GM12878 (cell line): ENCODE results near the gene PLXNC1. TPM values are rescaled to one million over a fixed set of nuclear protein-coding genes. Genes with fewer than 3 reads are reported as not detected.
A peak's percentile ranks its signal among the peaks of the same experiment; 100 is the strongest.

Experiments used
- ATF2 ChIP-seq: IDR thresholded peaks from 2 replicates; pipeline ENCODE4 v1.6.1; 2012; ENCODE audit warnings: low read length, inconsistent platforms
- ATF7 ChIP-seq: fragments of 450-650 bp; IDR thresholded peaks from 2 replicates; pipeline ENCODE4 v1.6.1; 2016; ENCODE audit warnings: low read depth, mild to moderate bottlenecking
- CREB1 ChIP-seq: IDR thresholded peaks from 2 replicates; pipeline ENCODE4 v1.6.1; 2012; ENCODE audit warnings: low read depth, mild to moderate bottlenecking, inconsistent platforms
- EGR1 ChIP-seq, 2 experiments: IDR thresholded peaks; 1 replicate in 1 of 2; 2 replicates in 1 of 2; pipeline ENCODE4 v1.6.1; 2011 to 2012; ENCODE audit warnings: low read depth in 2 of 2, low read length in 2 of 2, borderline replicate concordance in 1 of 2, mild to moderate bottlenecking in 1 of 2, moderate library complexity in 1 of 2
- EP300 ChIP-seq, 2 experiments: fragments of 150-350 bp in 1 of 2; IDR thresholded peaks; 2 replicates each; pipeline ENCODE4 v1.6.1; 2011 to 2012; ENCODE audit warnings: low read depth in 2 of 2, low read length in 2 of 2, borderline replicate concordance in 1 of 2, improper control_type of control experiment in 1 of 2, inconsistent platforms in 1 of 2; ENCODE audit not compliant: control insufficient read depth in 1 of 2
- HDAC2 ChIP-seq: fragments of 200-600 bp; sonication (generic); IDR thresholded peaks from 2 replicates; pipeline ENCODE4 v1.6.1; 2017
- IKZF1 ChIP-seq: fragments of 450-650 bp; conservative IDR thresholded peaks from 2 replicates; pipeline ENCODE4 v1.6.1; 2017; ENCODE audit warnings: antibody characterized with exemption, mild to moderate bottlenecking
- IRF4 ChIP-seq: IDR thresholded peaks from 2 replicates; pipeline ENCODE4 v1.6.1; 2011; ENCODE audit warnings: low read depth, low read length
- JUND ChIP-seq: IDR thresholded peaks from 2 replicates; pipeline ENCODE4 v1.6.1; 2012; ENCODE audit warnings: low read depth, mild to moderate bottlenecking, low read length, improper control_type of control experiment, moderate library complexity
- KAT2A ChIP-seq: conservative IDR thresholded peaks from 2 replicates; pipeline ENCODE4 v1.6.1; 2011; ENCODE audit warnings: low read depth, low read length; ENCODE audit not compliant: control insufficient read depth
- MTA2 ChIP-seq: fragments of 450-650 bp; IDR thresholded peaks from 2 replicates; pipeline ENCODE4 v1.6.1; 2016; ENCODE audit warnings: low read depth, mild to moderate bottlenecking, moderate library complexity
- NKRF ChIP-seq: fragments of 450-650 bp; conservative IDR thresholded peaks from 2 replicates; pipeline ENCODE4 v1.6.1; 2017; ENCODE audit warnings: mild to moderate bottlenecking, moderate library complexity
- SKIL ChIP-seq: fragments of 450-650 bp; IDR thresholded peaks from 2 replicates; pipeline ENCODE4 v1.6.1; 2017; ENCODE audit warnings: mild to moderate bottlenecking, low read depth, inconsistent platforms; ENCODE audit not compliant: poor library complexity, severe bottlenecking
- SMARCA5 ChIP-seq: fragments of 450-650 bp; IDR thresholded peaks from 2 replicates; pipeline ENCODE4 v1.6.1; 2017; ENCODE audit warnings: mild to moderate bottlenecking
- TCF12 ChIP-seq: IDR thresholded peaks from 2 replicates; pipeline ENCODE4 v1.6.1; 2011; ENCODE audit warnings: low read depth, mild to moderate bottlenecking, low read length
- ZNF207 ChIP-seq: fragments of 450-650 bp; IDR thresholded peaks from 2 replicates; pipeline ENCODE4 v1.6.1; 2014; ENCODE audit warnings: antibody characterized with exemption, mild to moderate bottlenecking, borderline replicate concordance
- ZNF592 ChIP-seq: fragments of 450-650 bp; IDR thresholded peaks from 2 replicates; pipeline ENCODE4 v1.6.1; 2017; ENCODE audit warnings: mild to moderate bottlenecking, moderate library complexity
- ZSCAN29 ChIP-seq: fragments of 450-650 bp; IDR thresholded peaks from 2 replicates; pipeline ENCODE4 v1.6.1; 2017; ENCODE audit warnings: mild to moderate bottlenecking, moderate library complexity
- polyA plus RNA-seq, 11 experiments: library from polyadenylated mRNA; depleted of rRNA in 4 of 11; unstranded in 6 of 11; stranded (reverse) in 5 of 11; fragments of >200 nt; fragmentation: Nextera tagmentation in 4 of 11; fragmentation: Illumina TruSeq in 1 of 11; extraction: Ambion mirVana in 4 of 11; extraction: Trizol in 1 of 11; gene quantifications; 1 replicate in 1 of 11; 2 replicates in 10 of 11; pipeline versions ENCODE4 v1.2.1 to v1.2.3, GENCODE V29; 2011 to 2016; ENCODE audit warnings: inconsistent platforms in 2 of 11, missing spikeins in 2 of 11, low read depth in 1 of 11
- total RNA-seq, 4 experiments: library from RNA; depleted of rRNA in 3 of 4; stranded (reverse); fragments of >200 nt in 3 of 4; fragmentation: Illumina TruSeq in 1 of 4; extraction: Trizol in 1 of 4; gene quantifications; 2 replicates each; pipeline versions ENCODE4 v1.2.1 to v1.2.3, GENCODE V29; 2013 to 2021
- TF ChIP-seq, protein P1 (sequence below): IDR thresholded peaks from 2 replicates; pipeline ENCODE4 v1.6.1; 2012; ENCODE audit warnings: low read depth, low read length, improper control_type of control experiment

Gene PLXNC1
- total and polyA plus RNA-seq, 10 of the 15 experiments (the other 5 are each of a cell fraction or from before 2014, with no cell fraction given) = 5.2 to 41.2 (median 24.6) TPM

- TF ChIP-seq ZNF592 = peak; percentile 10; the same call in 1 of the 2 replicates
- no peak for TF ChIP-seq ATF2
- peak; percentile 46 for TF ChIP-seq IKZF1
- no peak for TF ChIP-seq NKRF
- peak in 1 of 2 experiments; percentile 59; a peak in 1 of 3 replicates for TF ChIP-seq EGR1 (IDR thresholded peaks at IDR 0.05; ENCODE audit: borderline replicate concordance in 1 of 2, low read depth in 2 of 2, low read length in 2 of 2)
- TF ChIP-seq SMARCA5 = 0 out of 2 replicates have a peak, but pooled peaks have one; percentile 13
- no peak for TF ChIP-seq JUND
- 0 out of 2 replicates have a peak, but pooled peaks have one; percentile 6 for TF ChIP-seq MTA2
- no peak for TF ChIP-seq HDAC2
- TF ChIP-seq EP300 (IDR thresholded peaks at IDR 0.05; ENCODE audit: borderline replicate concordance in 1 of 2, control insufficient read depth in 1 of 2, low read depth in 2 of 2, low read length in 2 of 2) = peak; percentile 45 to 71; a peak in 2 of 4 replicates
- peak; percentile 54; the same call in 1 of the 2 replicates for TF ChIP-seq CREB1
- 0 out of 2 replicates have a peak, but pooled peaks have one; percentile 2 for TF ChIP-seq ATF7
- no peak for TF ChIP-seq KAT2A
- no peak for TF ChIP-seq IRF4
- TF ChIP-seq ZSCAN29 = no peak
- TF ChIP-seq ZNF207 = no peak
- TF ChIP-seq TCF12 = 0 out of 2 replicates have a peak, but pooled peaks have one; percentile 53
- TF ChIP-seq, protein P1, sequence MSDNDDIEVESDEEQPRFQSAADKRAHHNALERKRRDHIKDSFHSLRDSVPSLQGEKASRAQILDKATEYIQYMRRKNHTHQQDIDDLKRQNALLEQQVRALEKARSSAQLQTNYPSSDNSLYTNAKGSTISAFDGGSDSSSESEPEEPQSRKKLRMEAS = peak; percentile 33; the same call in 1 of the 2 replicates
- TF ChIP-seq SKIL = peak; percentile 55
These were observed 114.8 kb downstream of the PLXNC1 start (continued) for GRCh38 chr12:94263011-94263811.
